H1 (cell line): ENCODE measurements around the gene CTNNA3. TPM values are rescaled to one million over a fixed set of nuclear protein-coding genes. Genes with fewer than 3 reads are reported as not detected.

Source experiments
- CTCF ChIA-PET: fragments of 300-600 bp; sonication (Branson Sonifier 250); formaldehyde crosslinking; loops from one replicate; lab custom pipeline; 2021; ENCODE audit not compliant: partially characterized antibody; lab: Charles Lee
- POLR2A ChIA-PET: fragments of 300-600 bp; sonication (Branson Sonifier 250); formaldehyde crosslinking; loops from one replicate; lab custom pipeline; 2021; ENCODE audit warnings: inconsistent platforms; ENCODE audit not compliant: partially characterized antibody; lab: Charles Lee
- DNase-seq, 2 experiments: peaks; one replicate each; pipeline versions ENCODE4 v3.0.0 to v3.0.0-alpha.2; 2010 to 2022; ENCODE audit warnings: low spot score in 2 of 2, low read depth in 1 of 2, mixed read lengths in 1 of 2
- FAIRE-seq: peaks from 2 replicates; lab custom pipeline; 2011; peaks lifted over from hg19 to GRCh38; lab: Jason Lieb, UNC
- H2AFZ ChIP-seq: 2 replicates; pipeline ENCODE4 v1.8.1; 2012; ENCODE audit warnings: low read length, inconsistent platforms
- H2AK5ac ChIP-seq: 2 replicates; pipeline ENCODE4 v1.6.1; 2013; ENCODE audit warnings: low read depth, low read length
- H2BK120ac ChIP-seq: replicated peaks from 2 replicates; pipeline ENCODE3; 2013; ENCODE audit warnings: low read depth, low read length, inconsistent platforms
- H2BK12ac ChIP-seq: 2 replicates; pipeline ENCODE4 v1.6.1; 2013; ENCODE audit warnings: low read depth, low read length
- H2BK15ac ChIP-seq: 2 replicates; pipeline ENCODE4 v1.6.1; 2013; ENCODE audit warnings: low read length
- H2BK20ac ChIP-seq: 2 replicates; pipeline ENCODE4 v1.6.1; 2013; ENCODE audit warnings: low read length
- H2BK5ac ChIP-seq: 2 replicates; pipeline ENCODE4 v1.6.1; 2013; ENCODE audit warnings: low read depth, low read length
- H3K14ac ChIP-seq: 2 replicates; pipeline ENCODE4 v1.6.1; 2013; ENCODE audit warnings: inconsistent platforms; ENCODE audit not compliant: insufficient read length
- H3K18ac ChIP-seq: 2 replicates; pipeline ENCODE4 v1.6.1; 2013; ENCODE audit warnings: low read length; ENCODE audit errors: extremely low read depth
- H3K23ac ChIP-seq: 2 replicates; pipeline ENCODE4 v1.6.1; 2013; ENCODE audit warnings: inconsistent platforms; ENCODE audit not compliant: insufficient read length
- H3K23me2 ChIP-seq: 2 replicates; pipeline ENCODE4 v1.6.1; 2013; ENCODE audit warnings: low read depth, low read length
- H3K27ac ChIP-seq: 2 replicates; pipeline ENCODE4 v1.6.1; 2011; ENCODE audit warnings: low read depth, low read length, inconsistent platforms
- H3K27me3 ChIP-seq, 4 experiments: replicated peaks in 1 of 4; 1 replicate in 1 of 4; 2 replicates in 3 of 4; pipeline versions ENCODE4 v1.6.1 to v1.8.1; 2011 to 2013; ENCODE audit warnings: low read length in 3 of 4, mild to moderate bottlenecking in 3 of 4, inconsistent platforms in 2 of 4, mixed read lengths in 2 of 4, moderate library complexity in 1 of 4; ENCODE audit not compliant: control insufficient read depth in 3 of 4, insufficient read depth in 3 of 4; ENCODE audit errors: extremely low read depth in 1 of 4
- H3K36me3 ChIP-seq, 4 experiments: 2 replicates each; pipeline versions ENCODE4 v1.6.1 to v1.8.1; 2011 to 2013; ENCODE audit warnings: mild to moderate bottlenecking in 4 of 4, low read length in 3 of 4, moderate library complexity in 2 of 4, control low read depth in 1 of 4, inconsistent platforms in 1 of 4; ENCODE audit not compliant: insufficient read depth in 4 of 4, control insufficient read depth in 2 of 4
- H3K4ac ChIP-seq: replicated peaks from 2 replicates; pipeline ENCODE3; 2013; ENCODE audit warnings: low read length, low read depth, mixed read lengths, inconsistent platforms; ENCODE audit not compliant: insufficient read length
- H3K4me1 ChIP-seq, 4 experiments: replicated peaks in 1 of 4; 1 replicate in 1 of 4; 2 replicates in 3 of 4; pipeline versions ENCODE4 v1.6.1 to v1.8.1; 2011 to 2013; ENCODE audit warnings: low read length in 3 of 4, inconsistent platforms in 2 of 4, mixed read lengths in 1 of 4; ENCODE audit not compliant: insufficient read depth in 4 of 4, control insufficient read depth in 3 of 4
- H3K4me2 ChIP-seq, 2 experiments: 2 replicates each; pipeline versions ENCODE4 v1.6.1 to v1.8.1; 2011 to 2013; ENCODE audit warnings: low read depth in 2 of 2, low read length in 2 of 2, control low read depth in 1 of 2, inconsistent platforms in 1 of 2, mild to moderate bottlenecking in 1 of 2; ENCODE audit not compliant: insufficient read depth in 1 of 2
- H3K4me3 ChIP-seq, 4 experiments: fragments of 200-600, 300-600 bp in 1 of 4; sonication (generic), shearing (Covaris generic), sonication (Bioruptor Twin) in 1 of 4; 2 replicates each; pipeline versions ENCODE4 v1.5.1 to v1.8.1; 2011 to 2016; ENCODE audit warnings: low read length in 4 of 4, low read depth in 3 of 4, control low read depth in 2 of 4, inconsistent platforms in 2 of 4, mild to moderate bottlenecking in 2 of 4, mixed read lengths in 1 of 4, moderate library complexity in 1 of 4; ENCODE audit not compliant: insufficient read depth in 2 of 4; ENCODE audit errors: extremely low read depth in 1 of 4
- H3K56ac ChIP-seq: replicated peaks from 2 replicates; pipeline ENCODE3; 2013; ENCODE audit warnings: low read depth, mild to moderate bottlenecking, mixed read lengths, low read length, inconsistent platforms; ENCODE audit not compliant: insufficient read length
- H3K79me1 ChIP-seq: 2 replicates; pipeline ENCODE4 v1.6.1; 2013; ENCODE audit warnings: low read depth, low read length, control low read depth
- H3K79me2 ChIP-seq, 2 experiments: 2 replicates each; pipeline versions ENCODE4 v1.6.1 to v1.8.1; 2012 to 2013; ENCODE audit warnings: low read length in 2 of 2, mild to moderate bottlenecking in 2 of 2, inconsistent platforms in 1 of 2; ENCODE audit not compliant: insufficient read depth in 2 of 2, control insufficient read depth in 1 of 2
- H3K9ac ChIP-seq, 4 experiments: replicated peaks in 1 of 4; 1 replicate in 1 of 4; 2 replicates in 3 of 4; pipeline versions ENCODE4 v1.6.1 to v1.8.1; 2011 to 2013; ENCODE audit warnings: low read depth in 3 of 4, low read length in 3 of 4, control low read depth in 2 of 4, mild to moderate bottlenecking in 2 of 4, moderate library complexity in 2 of 4, inconsistent platforms in 1 of 4; ENCODE audit errors: extremely low read depth in 1 of 4
- H3K9me3 ChIP-seq, 2 experiments: 2 replicates each; pipeline versions ENCODE4 v1.6.1 to v1.8.1; 2012 to 2013; ENCODE audit warnings: mild to moderate bottlenecking in 2 of 2, moderate library complexity in 2 of 2, control low read depth in 1 of 2, inconsistent platforms in 1 of 2, low read depth in 1 of 2, low read length in 1 of 2, mixed read lengths in 1 of 2; ENCODE audit not compliant: insufficient read depth in 2 of 2
- H4K20me1 ChIP-seq, 2 experiments: replicated peaks in 1 of 2; 2 replicates each; pipeline versions ENCODE3 to v1.8.1; 2011 to 2013; ENCODE audit warnings: inconsistent platforms in 2 of 2, low read length in 2 of 2, mild to moderate bottlenecking in 1 of 2; ENCODE audit not compliant: insufficient read depth in 2 of 2, control insufficient read depth in 1 of 2
- H4K5ac ChIP-seq: 2 replicates; pipeline ENCODE4 v1.6.1; 2013; ENCODE audit warnings: low read length, low read depth, mixed read lengths, inconsistent platforms; ENCODE audit not compliant: insufficient read length
- H4K8ac ChIP-seq: 2 replicates; pipeline ENCODE4 v1.8.0; 2013; ENCODE audit warnings: mild to moderate bottlenecking, moderate library complexity, low read length, inconsistent platforms; ENCODE audit not compliant: insufficient read depth; ENCODE audit errors: extremely low read depth
- H4K91ac ChIP-seq: replicated peaks from 2 replicates; pipeline ENCODE3; 2013; ENCODE audit warnings: low read length, mixed read lengths, inconsistent platforms; ENCODE audit not compliant: insufficient read length
- BRCA1 ChIP-seq: IDR thresholded peaks from 2 replicates; pipeline ENCODE4 v1.6.1; 2012; ENCODE audit warnings: low read depth, low read length, improper control_type of control experiment
- CTBP2 ChIP-seq: IDR thresholded peaks from 2 replicates; pipeline ENCODE4 v1.7.0; 2011; ENCODE audit warnings: borderline replicate concordance, mild to moderate bottlenecking, moderate library complexity, mixed read lengths, low read length; ENCODE audit not compliant: insufficient read depth, insufficient read length
- FOSL1 ChIP-seq: IDR thresholded peaks from 2 replicates; pipeline ENCODE4 v1.6.1; 2011; ENCODE audit warnings: mild to moderate bottlenecking, low read depth, low read length, moderate library complexity; ENCODE audit not compliant: insufficient read depth
- GABPA ChIP-seq: IDR thresholded peaks from 2 replicates; pipeline ENCODE4 v1.6.1; 2011; ENCODE audit warnings: mild to moderate bottlenecking, low read length, moderate library complexity, borderline replicate concordance; ENCODE audit not compliant: insufficient read depth
- GTF2F1 ChIP-seq: IDR thresholded peaks from 2 replicates; pipeline ENCODE4 v1.6.1; 2012; ENCODE audit warnings: low read depth, low read length, improper control_type of control experiment, borderline replicate concordance
- JUND ChIP-seq: IDR thresholded peaks from 2 replicates; pipeline ENCODE4 v1.6.1; 2011; ENCODE audit warnings: mild to moderate bottlenecking, improper control_type of control experiment, low read length
- KDM5A ChIP-seq: fragments of 200-600 bp; IDR thresholded peaks from 2 replicates; pipeline ENCODE4 v1.7.1; 2012; ENCODE audit warnings: mild to moderate bottlenecking, low read length, inconsistent platforms, mixed read lengths
- PHF8 ChIP-seq: fragments of 200-600 bp; sonication (generic); conservative IDR thresholded peaks from 2 replicates; pipeline ENCODE4 v1.7.1; 2012; ENCODE audit warnings: low read depth, mild to moderate bottlenecking, inconsistent platforms, low read length, moderate library complexity
- RBBP5 ChIP-seq: IDR thresholded peaks from 2 replicates; pipeline ENCODE4 v1.7.1; 2012; ENCODE audit warnings: low read depth, mild to moderate bottlenecking, inconsistent platforms, low read length, moderate library complexity, borderline replicate concordance
- SP1 ChIP-seq: IDR thresholded peaks from 2 replicates; pipeline ENCODE4 v1.6.1; 2011; ENCODE audit warnings: low read depth, low read length
- SP2 ChIP-seq: IDR thresholded peaks from 2 replicates; pipeline ENCODE4 v1.6.1; 2012; ENCODE audit warnings: mild to moderate bottlenecking, low read length, inconsistent platforms
- SP4 ChIP-seq: IDR thresholded peaks from 2 replicates; pipeline ENCODE4 v1.6.1; 2012; ENCODE audit warnings: low read length, inconsistent platforms
- YY1 ChIP-seq: IDR thresholded peaks from 2 replicates; pipeline ENCODE4 v1.6.1; 2011; ENCODE audit warnings: low read depth, mild to moderate bottlenecking, low read length
- ZNF274 ChIP-seq: IDR thresholded peaks from 2 replicates; pipeline ENCODE4 v1.7.0; 2012; ENCODE audit warnings: low read length, borderline replicate concordance; ENCODE audit errors: extremely low read depth
- WGBS, 2 experiments: shearing (Covaris generic) in 1 of 2; methylation state at CpG; one replicate each; pipeline versions ENCODE4 v1.1.6 to v1.1.7; 2013 to 2015; ENCODE audit warnings: low lambda C conversion rate in 2 of 2, mixed read lengths in 2 of 2, inconsistent platforms in 1 of 2, low coverage in 1 of 2, missing lambda C conversion rate in 1 of 2; ENCODE audit not compliant: insufficient replicate concordance in 2 of 2, insufficient coverage in 1 of 2, insufficient read length in 1 of 2; ENCODE audit errors: extremely low coverage in 1 of 2, missing lambda C conversion rate in 1 of 2; 5-methylcytosine and 5-hydroxymethylcytosine counted together
- polyA plus RNA-seq, 7 experiments: library from polyadenylated mRNA; depleted of rRNA in 3 of 7; stranded (reverse) in 5 of 7; unstranded in 2 of 7; fragments of >200 nt in 5 of 7; fragments of 200-250 nt in 2 of 7; gene quantifications; 1 replicate in 5 of 7; 2 replicates in 1 of 7; 4 replicates in 1 of 7; pipeline versions ENCODE4 v1.2.1 to v1.2.3, GENCODE V29; 2011 to 2013; ENCODE audit warnings: missing spikeins in 2 of 7, mixed read lengths in 2 of 7
- total RNA-seq: library from RNA; stranded (reverse); fragmentation: NEBNext Ultra II Directional; extraction: Animal tissue kit (Norgen Biotek cat#: 25700); gene quantifications from 2 replicates; pipeline ENCODE4 v1.2.1, GENCODE V29; 2021
- TF ChIP-seq, protein P1 (sequence below): IDR thresholded peaks from 2 replicates; pipeline ENCODE4 v1.6.1; 2011; ENCODE audit warnings: low read length, improper control_type of control experiment

The CTNNA3 gene
- total and polyA plus RNA-seq, 2 of the 8 experiments (the other 6 are each of a cell fraction or from before 2014, with no cell fraction given) = 1.3 to 1.5 TPM

GRCh38 chr10:65894961-65895360, 1801.0 kb downstream of the CTNNA3 start:
- Histone ChIP-seq H3K23me2 (no peaks in the 10 kb centered on the region), H2AK5ac (no peak overlapping the region), H2BK20ac (no peak overlapping the region), H3K79me2 (no peaks in the 10 kb centered on the region), H2BK12ac (no peak overlapping the region), H3K23ac (no peak overlapping the region), H3K9me3 (no peaks in the 10 kb centered on the region), H3K18ac (no peak overlapping the region), H2AFZ (no peak overlapping the region), H3K4me3 (no peak overlapping the region), H3K79me1 (no peaks in the 10 kb centered on the region), H3K27ac (no peak overlapping the region), H3K9ac (no peak overlapping the region), H3K4me1 (no peaks in the 10 kb centered on the region), H2BK15ac (no peak overlapping the region), H2BK120ac (no peak overlapping the region), H4K8ac (no peak overlapping the region), H4K20me1 (no peaks in the 10 kb centered on the region), H3K27me3 (no peaks in the 10 kb centered on the region), H3K4me2 (no peak overlapping the region), H3K4ac (no peak overlapping the region), H4K91ac (no peak overlapping the region), H2BK5ac (no peak overlapping the region), H3K56ac (no peak overlapping the region), H3K36me3 (no peaks in the 10 kb centered on the region), H3K14ac (no peak overlapping the region), H4K5ac (no peak overlapping the region)
- FAIRE-seq (no peak), DNase-seq (no peak)
- CTCF ChIA-PET = no interaction called here
- POLR2A ChIA-PET = no interaction called here
- 92% methylated on average over 7 of the region's 7 CpGs; no CpG with 5 or more reads in 1 of the 2 experiments for WGBS, 2 experiments
- TF ChIP-seq RBBP5 (no peak), SP4 (no peak), JUND (no peak), BRCA1 (no peak), SP1 (no peak), GTF2F1 (no peak), GABPA (no peak), ZNF274 (no peak), SP2 (no peak), FOSL1 (no peak), YY1 (no peak), KDM5A (no peak), PHF8 (no peak), CTBP2 (no peak)
- TF ChIP-seq, protein P1, sequence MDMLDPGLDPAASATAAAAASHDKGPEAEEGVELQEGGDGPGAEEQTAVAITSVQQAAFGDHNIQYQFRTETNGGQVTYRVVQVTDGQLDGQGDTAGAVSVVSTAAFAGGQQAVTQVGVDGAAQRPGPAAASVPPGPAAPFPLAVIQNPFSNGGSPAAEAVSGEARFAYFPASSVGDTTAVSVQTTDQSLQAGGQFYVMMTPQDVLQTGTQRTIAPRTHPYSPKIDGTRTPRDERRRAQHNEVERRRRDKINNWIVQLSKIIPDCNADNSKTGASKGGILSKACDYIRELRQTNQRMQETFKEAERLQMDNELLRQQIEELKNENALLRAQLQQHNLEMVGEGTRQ = no peak
